Astrocyte of the cerebellum (primary cell): ENCODE measurements around the gene EYA4.

Experiments used
- DNase-seq: peaks from one replicate; pipeline ENCODE4 v3.0.0-alpha.2; 2011; ENCODE audit warnings: low read depth
- H3K4me3 ChIP-seq: 2 replicates; pipeline ENCODE4 v1.5.1; 2011; ENCODE audit warnings: mild to moderate bottlenecking, low read depth, low read length, moderate library complexity
- CTCF ChIP-seq: IDR thresholded peaks from 2 replicates; pipeline ENCODE4 v1.5.1; 2012; ENCODE audit warnings: low read length, low read depth, moderate library complexity, mild to moderate bottlenecking; ENCODE audit errors: missing control alignments
- in situ Hi-C: cut with HindIII; loops from 2 replicates; pipeline ENCODE4 v1.10.0; 2017; ENCODE audit warnings: low sequenced_read_pairs

EYA4 gene

GRCh38 chr6:133540361-133540760 lies 299.2 kb downstream of the EYA4 start:
- no peak overlapping the region for H3K4me3 ChIP-seq
- DNase-seq, result no peak
- no peak for TF ChIP-seq CTCF
- in situ Hi-C loops, result no loop called here

- in situ Hi-C loops, result no loop called here
- DNase-seq, result no peak
- no peak overlapping the region for H3K4me3 ChIP-seq
- no peak for TF ChIP-seq CTCF
These were observed 299.9 kb downstream of the EYA4 start for GRCh38 chr6:133541040-133541439.

GRCh38 chr6:133542056-133542821 lies 301.1 kb downstream of the EYA4 start:
- DNase-seq, result no peak
- H3K4me3 ChIP-seq, result no peak overlapping the region
- in situ Hi-C loops, result no loop called here
- no peak for TF ChIP-seq CTCF

- no peak for TF ChIP-seq CTCF
- in situ Hi-C loops, result no loop called here
- no peak overlapping the region for H3K4me3 ChIP-seq
- DNase-seq, result no peak
These were observed 303.3 kb downstream of the EYA4 start for GRCh38 chr6:133544419-133544818.

- no peak for DNase-seq
- in situ Hi-C loops, result no loop called here
- no peak overlapping the region for H3K4me3 ChIP-seq
- no peak for TF ChIP-seq CTCF
These were observed 304.9 kb downstream of the EYA4 start for GRCh38 chr6:133546098-133546497.

GRCh38 chr6:133547136-133547535 lies 306.0 kb downstream of the EYA4 start:
- in situ Hi-C loops, result no loop called here
- H3K4me3 ChIP-seq, result no peak overlapping the region
- DNase-seq, result no peak
- TF ChIP-seq CTCF, result no peak
